Measurements from ENCODE around the gene NADK2.

- no peak for TF ChIP-seq SP1 (IDR thresholded peaks at IDR 0.05)
- no peak for TF ChIP-seq TARDBP (IDR thresholded peaks at IDR 0.05)
- no peak for TF ChIP-seq BHLHE40 (IDR thresholded peaks at IDR 0.05; ENCODE audit: borderline replicate concordance)
- no peak for TF ChIP-seq ELF4 (IDR thresholded peaks at IDR 0.05)
Measured at GRCh38 chr5:36279054-36279698, 37.5 kb upstream of the NADK2 start.
